HG03354 (cell line): ENCODE measurements around the gene TMEM80.

ENCODE experiments used
- ATAC-seq: cut with Tn5 transposase; IDR thresholded peaks from one replicate; pipeline ENCODE4 v1.9.1; 2021; ENCODE audit warnings: mild to moderate bottlenecking; ENCODE audit not compliant: unreplicated experiment, poor library complexity, severe bottlenecking

The TMEM80 gene

DNA sequence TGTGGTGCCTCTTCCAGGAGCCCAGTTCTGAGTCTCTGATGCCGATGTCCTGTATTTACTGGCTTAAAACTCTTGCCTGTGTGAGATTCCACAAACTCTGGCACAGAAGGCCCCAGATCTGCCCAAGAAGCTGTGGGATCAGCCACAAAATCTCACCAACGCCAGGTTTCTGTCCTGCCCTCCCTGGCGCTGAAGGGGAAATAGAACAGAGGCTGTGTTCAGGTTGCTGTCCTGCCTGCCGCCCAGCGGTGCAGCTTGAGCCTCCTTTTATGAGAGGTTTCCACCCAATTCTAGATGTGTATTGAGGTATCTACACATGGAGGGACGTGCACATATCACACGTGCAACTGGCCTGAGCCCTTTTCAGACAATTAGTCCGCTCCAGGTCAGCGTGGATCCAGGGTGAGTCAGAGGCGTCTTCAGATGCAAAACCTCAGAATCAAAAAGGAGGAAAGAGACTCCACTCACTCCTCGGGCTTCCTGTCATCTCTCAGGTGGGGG lies 2.2 kb downstream of the TMEM80 start:
- no peak for ATAC-seq

DNA sequence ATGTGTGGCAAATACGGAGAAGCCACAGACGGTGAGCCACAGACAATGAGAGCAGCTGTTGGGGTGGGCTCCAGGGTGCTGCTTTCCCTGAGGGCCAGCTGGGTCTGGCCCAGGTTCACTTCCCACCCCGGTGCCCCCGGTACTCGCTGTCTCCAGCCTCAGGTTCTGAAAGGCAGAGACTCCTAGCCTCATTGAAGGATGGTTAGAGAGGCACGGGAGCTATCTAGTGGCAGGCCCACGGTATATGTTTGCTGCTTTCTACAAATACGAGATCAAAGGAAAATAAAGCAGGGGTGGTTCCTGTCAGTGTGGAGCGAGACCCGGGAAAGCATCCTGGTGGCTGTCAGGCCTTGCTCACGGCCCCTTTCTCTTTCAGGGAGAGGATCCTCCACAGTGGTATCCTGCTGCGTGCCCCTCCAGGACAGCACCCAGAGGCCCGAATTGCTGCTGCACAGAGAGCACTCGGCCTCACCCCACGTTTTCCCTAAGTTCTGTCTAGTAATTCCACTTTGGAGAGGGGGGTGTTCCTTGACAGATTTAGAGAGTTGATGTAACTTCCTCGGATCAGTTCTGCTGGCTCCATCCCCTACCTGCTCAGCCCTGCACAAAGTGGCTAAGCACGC lies 3.0 kb downstream of the TMEM80 start:
- ATAC-seq, result no peak

DNA sequence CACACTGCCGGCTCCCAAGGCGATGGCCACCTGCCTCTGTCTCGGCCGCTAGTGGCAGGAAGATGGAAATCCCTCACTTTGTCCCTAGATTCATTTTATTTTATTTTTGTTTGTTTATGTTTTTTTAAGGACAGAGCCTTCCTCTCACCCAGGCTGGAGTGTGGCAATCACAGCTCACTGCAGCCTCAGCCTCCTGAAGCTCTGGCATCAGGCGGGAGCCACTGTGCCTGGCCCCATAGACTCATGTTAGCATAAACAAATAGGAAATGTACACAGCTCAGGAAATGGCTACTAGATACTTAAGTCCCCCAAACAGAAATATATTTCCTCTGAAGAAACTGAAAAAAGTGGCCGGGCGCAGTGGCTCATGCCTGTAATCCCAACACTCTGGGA lies 3.5 kb downstream of the TMEM80 start:
- no peak for ATAC-seq

DNA sequence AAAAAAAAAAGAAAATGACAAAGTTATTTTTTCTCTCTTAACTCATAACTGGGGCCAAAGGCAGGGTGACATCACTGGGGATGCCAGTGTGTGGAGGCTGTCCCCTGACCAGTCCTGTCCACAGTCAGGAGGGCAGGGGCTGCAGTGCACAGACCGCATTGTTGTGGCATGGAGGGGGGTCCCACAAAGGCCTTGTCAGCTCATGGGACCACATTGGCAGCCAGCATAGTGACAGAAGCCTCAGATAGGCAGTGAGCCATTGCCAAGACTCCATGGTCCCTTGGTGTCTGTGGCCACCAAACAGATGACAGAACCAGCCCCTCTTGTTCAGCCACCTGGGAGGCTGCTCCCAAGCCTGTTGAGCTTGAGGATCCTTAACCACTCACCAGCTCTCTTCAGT lies 4.1 kb downstream of the TMEM80 start:
- no peak for ATAC-seq

DNA sequence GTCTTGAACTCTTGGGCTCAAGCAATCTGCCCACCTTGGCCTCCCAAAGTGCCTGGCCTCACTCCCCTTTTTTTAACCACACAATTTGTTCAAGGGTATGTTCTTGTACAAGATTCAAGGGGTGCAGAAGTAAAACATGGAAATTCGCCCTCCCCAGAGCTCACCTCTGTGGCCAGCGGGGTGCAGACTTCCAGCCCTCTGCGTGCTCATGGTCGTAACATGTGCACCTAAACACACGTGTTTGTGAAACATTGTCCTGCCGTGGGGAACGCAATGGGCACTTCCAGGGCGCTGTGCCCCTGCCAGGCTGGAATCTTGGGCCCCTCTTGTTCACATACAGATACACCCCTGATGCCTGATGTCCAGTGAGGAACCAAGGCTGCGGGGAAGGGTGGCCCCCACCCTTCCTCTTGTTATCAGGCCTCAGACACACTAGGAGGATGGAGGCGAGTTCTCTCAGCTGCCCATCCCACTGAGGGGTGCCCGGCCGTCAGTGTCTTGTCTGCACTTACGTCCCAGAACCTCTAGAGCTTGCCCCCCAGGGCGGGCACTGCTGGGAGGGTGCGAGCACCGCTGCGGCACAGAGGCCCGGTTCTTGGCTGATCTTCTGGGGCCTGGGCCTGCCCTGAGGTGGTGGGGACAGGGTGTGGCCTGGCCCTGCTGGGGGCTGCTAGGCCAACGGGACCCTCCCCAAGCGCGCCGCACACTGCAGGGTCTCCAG lies 6.3 kb downstream of the TMEM80 start:
- ATAC-seq, result no peak

DNA sequence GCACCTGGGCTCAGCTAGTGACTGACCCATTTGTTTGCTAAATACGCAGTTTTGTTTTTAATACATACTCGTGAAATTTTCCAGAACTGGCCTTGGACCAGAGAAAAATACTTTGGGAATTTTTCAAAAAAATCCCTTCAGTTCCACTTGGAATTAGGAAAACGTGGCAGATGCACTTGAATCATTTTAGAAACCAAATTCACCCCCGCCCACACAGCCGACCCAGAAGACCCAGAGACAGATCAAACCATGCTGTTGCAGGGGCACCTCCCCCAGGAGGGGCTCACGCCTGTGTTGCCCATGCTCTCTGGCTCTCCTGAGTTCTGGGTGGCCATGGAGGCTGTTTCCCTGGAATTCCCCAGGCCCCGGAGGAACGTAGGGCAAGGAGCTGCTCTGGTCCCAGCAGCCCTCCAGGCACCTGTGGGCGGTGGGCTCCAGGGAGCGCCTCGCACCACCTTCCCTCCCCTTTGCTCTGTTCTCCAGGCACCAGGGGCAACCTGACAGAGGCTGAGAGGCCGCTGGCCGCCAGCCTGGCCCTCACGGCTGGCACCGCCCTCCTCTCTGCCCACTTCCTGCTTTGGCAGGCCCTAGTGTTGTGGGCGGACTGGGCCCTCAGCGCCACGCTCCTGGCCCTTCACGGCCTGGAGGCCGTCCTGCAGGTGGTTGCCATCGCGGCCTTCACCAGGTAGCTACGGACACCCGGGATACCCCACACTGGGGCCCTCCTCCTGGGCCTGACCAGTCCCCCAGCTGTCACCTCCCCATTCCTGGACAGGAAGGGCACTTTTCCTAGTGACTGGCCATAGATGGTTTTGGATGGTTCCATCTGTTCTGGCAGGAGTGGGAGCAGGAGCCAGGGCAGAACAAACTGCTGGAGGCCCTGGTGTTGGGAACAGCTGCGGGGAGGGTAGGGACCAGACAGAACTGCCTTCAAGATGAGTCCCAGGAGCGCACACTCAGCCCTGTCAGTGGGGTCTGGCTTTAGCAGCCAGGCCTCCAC lies 7.1 kb downstream of the TMEM80 start:
- no peak for ATAC-seq

DNA sequence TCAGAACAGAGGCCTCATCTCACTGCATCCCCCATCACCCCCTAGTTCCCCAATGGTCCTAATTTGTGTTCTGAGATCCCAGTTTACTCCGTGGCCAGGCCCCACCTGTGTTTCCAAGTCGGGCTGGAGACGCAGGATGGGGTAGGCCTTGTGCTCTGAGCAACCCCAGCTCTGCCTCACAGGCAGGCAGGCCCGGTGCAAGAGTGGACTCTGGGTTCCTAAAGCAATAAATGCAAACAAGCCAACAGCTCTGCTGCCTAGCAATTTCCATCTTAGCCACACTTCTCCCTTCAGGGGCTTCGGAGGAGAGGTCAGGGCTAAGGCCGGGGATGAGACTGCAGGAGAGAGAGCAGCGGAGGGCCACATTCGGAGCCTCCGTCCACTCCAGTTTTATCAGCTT lies 7.9 kb downstream of the TMEM80 start:
- ATAC-seq, result no peak

DNA sequence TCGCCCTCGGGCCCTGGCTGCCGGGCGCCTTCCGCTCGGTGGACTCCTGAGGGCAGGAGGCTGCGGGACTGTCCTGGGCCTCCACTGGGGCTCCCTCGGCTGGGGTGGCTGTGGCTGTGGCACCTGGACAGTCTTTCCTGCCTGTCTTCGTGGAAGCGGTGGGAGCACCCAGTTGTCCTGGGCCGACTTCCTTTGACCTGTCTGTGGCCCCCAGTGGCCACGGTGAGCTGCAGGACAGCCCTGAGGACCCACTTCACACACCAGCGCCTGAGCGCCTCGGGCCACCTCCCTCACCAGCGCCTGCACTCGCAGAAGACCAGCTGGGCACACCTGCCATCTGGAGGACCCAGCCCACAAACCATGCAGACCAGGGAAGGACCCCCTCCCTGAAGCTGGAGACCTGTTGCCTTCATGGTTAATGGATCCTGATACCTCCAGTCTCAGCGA lies 8.6 kb downstream of the TMEM80 start:
- ATAC-seq, result no peak

DNA sequence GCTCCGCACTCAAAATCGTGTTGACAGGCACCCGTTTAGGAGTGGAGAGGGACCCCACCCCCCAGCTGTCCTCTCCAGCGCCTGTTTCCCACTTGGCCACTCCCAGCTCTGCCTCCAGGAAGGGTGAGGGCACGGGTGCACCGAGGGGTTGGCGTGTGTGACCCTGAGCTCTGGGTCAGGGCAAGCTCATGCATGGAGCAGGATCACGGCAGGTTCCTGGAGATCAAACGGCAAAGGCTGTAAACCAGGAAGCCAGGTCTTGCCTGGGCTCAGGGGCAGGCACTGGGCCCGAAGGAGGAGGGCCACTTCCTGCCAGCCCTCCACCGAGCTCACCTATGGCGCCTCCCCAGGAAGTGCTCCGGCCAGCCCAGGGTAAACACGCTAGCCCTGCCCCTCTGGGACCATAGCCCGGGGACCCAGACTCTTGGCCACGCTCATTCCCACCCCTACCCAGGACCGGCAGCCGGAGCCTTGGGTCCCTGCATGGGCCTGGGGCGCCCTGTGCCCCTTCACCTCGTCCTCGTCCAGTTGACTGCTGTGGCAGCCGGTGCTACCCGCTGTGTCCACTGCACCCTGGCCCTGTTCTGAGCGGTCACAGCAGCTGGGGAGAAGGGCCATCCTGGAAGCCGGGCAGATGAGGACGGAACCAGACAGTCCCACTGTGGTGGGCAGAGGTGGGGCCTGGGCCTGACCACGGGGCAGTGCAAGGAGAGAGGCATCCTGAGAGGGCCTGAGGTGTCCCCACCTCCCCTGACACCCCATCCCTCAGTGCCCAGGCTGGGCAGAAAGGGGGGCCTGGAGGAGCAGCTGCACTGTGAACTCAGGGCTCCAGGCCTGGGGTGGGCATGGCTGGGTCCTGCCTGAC lies 9.4 kb downstream of the TMEM80 start:
- ATAC-seq, result no peak

DNA sequence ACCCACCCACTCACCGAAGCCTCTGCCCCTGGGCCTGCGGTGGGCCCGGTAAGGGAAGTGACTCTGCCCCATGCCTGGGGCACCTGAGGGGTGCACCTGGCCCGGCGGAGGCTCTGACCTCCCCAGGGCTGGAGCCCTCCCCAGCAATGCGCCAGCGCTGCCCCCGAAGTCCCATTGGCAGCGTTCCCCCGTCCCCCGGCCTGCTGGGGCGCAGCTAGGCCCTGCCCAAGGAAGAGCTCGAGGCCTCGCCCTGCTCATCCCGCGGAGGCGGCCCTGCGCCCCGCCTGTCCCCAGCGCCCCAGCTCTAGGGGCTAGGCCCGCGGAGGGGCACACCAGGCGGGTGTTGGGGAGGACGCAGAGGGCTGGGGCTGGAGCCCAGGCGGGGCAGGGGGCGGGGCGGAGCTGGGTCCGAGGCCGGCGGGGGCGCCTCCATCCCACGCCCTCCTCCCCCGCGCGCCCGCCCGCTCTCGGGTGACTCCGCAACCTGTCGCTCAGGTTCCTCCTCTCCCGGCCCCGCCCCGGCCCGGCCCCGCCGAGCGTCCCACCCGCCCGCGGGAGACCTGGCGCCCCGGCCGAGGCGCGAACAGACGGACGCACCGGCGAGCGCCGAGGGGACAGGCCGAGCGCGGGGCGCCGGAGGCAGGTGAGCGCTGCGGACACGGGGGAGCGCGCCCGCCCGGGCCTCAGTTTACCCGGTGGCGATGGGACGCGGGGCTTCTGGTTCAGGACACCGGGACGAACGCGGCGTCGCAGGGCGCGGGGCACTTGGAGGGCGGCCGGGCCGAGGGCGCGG lies 10.2 kb downstream of the TMEM80 start, which contains the start of gene EPS8L2:
Gene EPS8L2, plus strand, starts transcription at position 586 of the 793 bp plus-strand sequence. CDS start 3,177 bp downstream, outside the sequence.
- no peak for ATAC-seq

DNA sequence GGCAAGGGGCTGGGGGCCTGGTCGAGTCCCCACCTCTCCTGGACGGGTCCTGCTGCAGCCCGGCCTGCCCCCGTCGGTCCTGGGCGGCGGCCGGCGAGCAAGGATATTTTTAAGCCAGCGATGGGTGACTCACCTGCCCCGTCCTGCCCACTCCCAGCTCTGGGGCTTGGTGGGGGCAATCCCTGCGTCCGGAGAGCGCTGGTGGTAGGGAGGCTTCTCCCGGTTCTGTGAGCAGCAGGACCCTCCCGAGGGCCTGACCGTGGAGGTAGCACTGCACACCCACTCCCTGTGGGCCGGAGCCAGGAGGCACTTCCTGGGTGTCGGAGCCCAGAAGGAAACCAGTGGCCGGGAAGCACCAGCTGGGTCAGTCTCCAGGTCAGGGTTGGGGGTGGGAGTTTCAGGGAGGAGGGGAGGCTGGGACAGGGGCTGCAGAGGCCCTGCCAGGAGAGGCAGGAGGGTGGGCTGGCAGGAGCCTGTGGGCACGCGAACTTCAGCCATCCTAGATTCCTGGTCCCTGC lies 10.9 kb downstream of the TMEM80 start:
- ATAC-seq, result no peak

DNA sequence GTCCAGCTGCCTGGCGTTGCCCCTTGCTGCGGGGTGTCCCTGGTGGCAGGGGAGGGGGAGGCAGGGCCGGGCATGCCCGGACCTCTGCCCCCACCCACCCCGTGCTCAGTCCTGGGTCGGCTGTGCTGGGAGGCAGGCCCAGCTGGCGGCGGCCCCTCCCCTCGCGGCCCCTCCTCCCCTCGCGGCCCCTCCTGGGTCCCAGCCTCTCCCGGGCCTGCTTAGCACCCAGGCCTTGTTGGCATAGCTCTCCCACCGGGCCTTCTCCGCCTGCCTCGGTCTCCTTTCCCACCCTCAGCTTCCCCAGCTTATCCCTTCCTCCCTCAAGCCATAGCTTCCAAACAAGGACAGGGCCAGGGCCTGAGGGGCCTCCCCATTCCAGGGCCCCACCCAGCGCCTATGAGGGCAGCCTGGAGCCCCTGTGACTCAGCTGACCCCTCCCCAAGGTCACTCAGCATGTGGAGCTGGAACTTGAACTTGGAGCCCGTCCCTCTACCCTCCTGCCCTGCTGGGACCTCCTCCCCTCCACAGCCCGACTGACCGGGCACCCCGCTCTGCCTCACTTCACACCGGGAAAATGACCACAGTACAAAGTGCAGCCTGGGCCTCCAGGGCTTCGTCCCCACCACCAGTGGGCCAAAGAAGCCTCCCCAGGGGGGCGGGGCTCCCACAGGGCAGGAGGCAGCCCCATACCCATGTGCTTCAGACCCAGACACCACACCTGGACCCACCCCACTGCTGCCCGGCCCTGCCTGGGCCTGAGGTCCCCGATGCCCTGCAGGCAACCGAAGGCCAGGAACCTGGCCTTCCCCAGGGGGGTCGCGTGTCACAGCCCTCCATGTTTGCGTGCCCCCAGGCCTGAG lies 11.6 kb downstream of the TMEM80 start:
- no peak for ATAC-seq

DNA sequence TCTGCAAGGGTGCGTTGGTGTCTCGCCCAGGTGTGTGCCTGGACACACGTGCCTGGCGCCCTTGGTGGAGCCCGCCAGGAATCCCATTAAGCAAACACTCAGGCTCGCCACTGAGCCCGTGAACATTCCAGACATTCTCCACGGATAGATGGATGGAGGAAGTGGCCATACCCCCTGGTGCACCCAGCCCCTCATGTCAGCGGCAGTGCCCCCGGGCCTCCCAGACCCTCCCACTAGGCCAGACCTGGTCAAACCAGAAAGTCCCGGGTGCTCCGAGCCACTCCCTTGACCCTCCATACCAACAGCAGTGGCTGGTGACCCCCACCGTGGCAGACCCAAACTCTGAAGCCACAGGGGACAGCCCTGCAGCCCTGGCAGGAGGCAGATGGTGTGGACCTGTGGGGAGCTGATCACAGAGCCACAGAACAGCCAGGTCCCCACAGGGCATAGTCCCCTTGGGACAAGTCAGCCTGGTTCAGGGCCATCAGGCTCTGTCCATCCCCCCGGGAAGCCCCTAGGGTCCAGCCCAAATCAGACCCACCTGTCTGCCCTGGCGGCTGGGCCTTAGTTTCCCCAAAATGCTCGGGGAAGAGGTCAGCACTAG lies 12.3 kb downstream of the TMEM80 start:
- ATAC-seq, result no peak

DNA sequence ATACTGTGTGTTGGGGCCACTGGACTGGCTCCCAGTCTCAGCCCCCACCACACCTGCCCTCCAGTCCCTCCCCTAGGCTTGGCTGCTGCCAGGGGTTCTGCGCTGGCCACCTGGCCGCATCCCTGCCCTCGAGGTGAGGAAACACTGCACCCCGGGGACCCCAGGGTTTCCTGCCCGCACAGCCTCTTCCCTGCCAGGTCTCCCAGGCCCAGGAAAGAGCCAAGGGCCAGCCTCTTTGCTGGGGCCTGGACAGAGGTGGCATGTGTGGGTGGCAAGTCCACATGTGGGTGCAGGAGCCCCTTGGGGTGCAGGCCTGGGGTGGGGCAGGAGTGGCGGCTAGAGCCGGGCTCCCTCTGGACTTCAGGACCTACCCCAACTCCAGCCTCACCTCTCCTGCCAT lies 12.9 kb downstream of the TMEM80 start:
- ATAC-seq, result no peak

DNA sequence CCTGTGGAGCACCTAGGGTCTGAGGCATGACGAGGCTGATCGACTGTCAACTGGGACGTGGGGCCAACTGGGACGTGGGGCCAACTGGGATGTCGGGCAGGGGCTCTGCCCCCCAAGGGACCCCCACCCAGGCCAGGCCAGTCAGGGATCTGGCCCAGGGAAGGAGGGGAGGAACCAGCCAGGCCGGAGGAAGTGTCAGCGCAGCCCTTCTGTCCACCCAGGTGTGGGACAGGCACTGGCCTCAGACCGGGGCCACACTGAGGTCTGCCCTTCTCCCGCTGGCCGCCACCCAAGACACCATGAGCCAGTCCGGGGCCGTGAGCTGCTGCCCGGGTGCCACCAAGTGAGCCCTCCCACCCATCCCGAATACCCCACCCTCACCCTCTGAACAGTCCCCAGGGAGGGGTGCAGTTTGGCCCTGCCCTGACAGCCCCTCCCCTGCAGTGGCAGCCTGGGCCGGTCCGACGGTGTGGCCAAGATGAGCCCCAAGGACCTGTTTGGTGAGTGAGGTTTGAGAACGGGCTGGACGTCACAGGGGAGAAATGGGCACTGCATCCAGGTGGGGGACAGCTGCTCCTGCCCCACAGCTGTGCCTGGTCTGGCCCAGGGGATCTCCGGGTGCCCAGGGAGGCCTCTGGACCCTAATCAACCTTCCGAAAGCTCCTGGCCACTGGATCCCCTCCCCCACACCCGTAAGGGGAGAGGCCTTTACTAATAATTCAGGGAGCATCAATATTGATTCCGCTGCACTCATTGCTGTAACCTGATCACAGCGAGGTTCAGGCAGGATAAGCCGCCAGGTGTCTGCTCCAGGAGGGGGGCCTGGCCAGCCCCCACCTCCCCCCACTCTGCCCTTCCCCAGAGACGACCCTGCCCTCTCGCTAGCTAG lies 13.7 kb downstream of the TMEM80 start:
- ATAC-seq, result no peak

DNA sequence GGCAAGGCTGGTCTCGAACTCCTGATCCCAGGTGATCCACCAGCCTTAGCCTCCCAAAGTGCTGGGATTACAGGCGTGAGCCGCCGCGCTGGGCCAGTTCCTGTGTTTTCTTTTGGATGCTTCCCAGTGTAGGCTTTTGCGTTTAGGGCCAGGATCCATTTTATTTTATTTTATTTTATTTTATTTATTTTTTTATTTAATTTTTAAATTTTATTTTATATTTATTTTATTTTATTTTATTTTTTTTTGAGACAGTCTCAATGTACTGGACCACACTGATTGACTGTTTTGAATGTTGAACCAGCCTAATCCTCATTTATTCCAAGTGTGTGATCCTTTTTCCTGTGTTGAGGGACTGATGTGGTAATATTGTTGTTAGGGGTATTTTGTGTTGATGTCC lies 18.8 kb downstream of the TMEM80 start:
- ATAC-seq, result no peak
